Kidney (tissue), 14 donors: ENCODE data around the gene DDX6. TPM values are rescaled to one million over a fixed set of nuclear protein-coding genes. Genes with fewer than 3 reads are reported as not detected.
"Not testable (repeated sequence)": the region's sequence is repeated elsewhere in the genome, so short reads cannot be mapped to it uniquely, and the experiment has no call there.

Experiments used
- DNase-seq, 5 donors: peaks; one replicate each; pipeline ENCODE4 v3.0.0-alpha.2; 2013 to 2020
- FAIRE-seq: peaks from 2 replicates; lab custom pipeline; 2012; peaks lifted over from hg19 to GRCh38; lab: Jason Lieb, UNC
- H3K27ac ChIP-seq, 2 donors: one replicate each; pipeline ENCODE4 v1.7.0; 2013; ENCODE audit warnings: low read depth in 2 of 2, low read length in 2 of 2, inconsistent platforms in 1 of 2
- H3K27me3 ChIP-seq: one replicate; pipeline ENCODE4 v1.7.1; 2013; ENCODE audit warnings: low read length, inconsistent platforms; ENCODE audit not compliant: control insufficient read depth, insufficient read depth
- H3K36me3 ChIP-seq, 3 donors: one replicate each; pipeline versions ENCODE4 v1.7.0 to v1.7.1; 2013; ENCODE audit warnings: low read length in 3 of 3, control low read depth in 1 of 3, inconsistent platforms in 1 of 3; ENCODE audit not compliant: insufficient read depth in 3 of 3, control insufficient read depth in 2 of 3
- H3K4me1 ChIP-seq, 3 donors: one replicate each; pipeline versions ENCODE4 v1.7.0 to v1.7.1; 2013; ENCODE audit warnings: low read length in 3 of 3, inconsistent platforms in 1 of 3, low read depth in 1 of 3; ENCODE audit not compliant: control insufficient read depth in 2 of 3, insufficient read depth in 2 of 3
- H3K4me3 ChIP-seq, 3 donors: one replicate each; pipeline versions ENCODE4 v1.7.0 to v1.8.1; 2013; ENCODE audit warnings: low read length in 3 of 3, control low read depth in 1 of 3, inconsistent platforms in 1 of 3
- H3K9ac ChIP-seq, 3 donors: one replicate each; pipeline versions ENCODE4 v1.7.0 to v1.7.1; 2013; ENCODE audit warnings: low read length in 3 of 3, control low read depth in 1 of 3, inconsistent platforms in 1 of 3
- H3K9me3 ChIP-seq, 3 donors: one replicate each; pipeline versions ENCODE4 v1.7.0 to v1.7.1; 2013; ENCODE audit warnings: low read length in 3 of 3, control low read depth in 1 of 3, inconsistent platforms in 1 of 3; ENCODE audit not compliant: control insufficient read depth in 2 of 3, insufficient read depth in 1 of 3
- intact Hi-C: fragments of 100-400 bp; cut with DNase I; formaldehyde crosslinking; loops from one replicate; pipeline ENCODE4 v1.11.1; 2022
- polyA plus RNA-seq: library from polyadenylated mRNA; stranded (reverse); fragments of 350-450 nt; fragmentation: Illumina TruSeq; extraction: RNeasy Lipid Tissue Mini Kit (QIAGEN cat#74804); gene quantifications from one replicate; pipeline ENCODE4 v1.2.3, GENCODE V29; 2014; ENCODE audit warnings: low read depth, low replicate concordance; ENCODE audit not compliant: insufficient read depth
- total RNA-seq: library from RNA; stranded (reverse); fragmentation: NEBNext Ultra II Directional; extraction: Animal tissue kit (Norgen Biotek cat#: 25700); gene quantifications from one replicate; pipeline ENCODE4 v1.2.1, GENCODE V29; 2021
- TF ChIP-seq, protein P1 (sequence below): IDR thresholded peaks from 3 replicates; pipeline ENCODE4 v1.5.1; 2012; ENCODE audit warnings: mild to moderate bottlenecking, moderate library complexity, borderline replicate concordance; ENCODE audit not compliant: insufficient read depth; ENCODE audit errors: extremely low read depth
- donor health status: control.
- donor health status: control.
- donor health status: control.
- donor health status: control.
- donor health status: control.
- donor health status: DM: yes; HTN: yes; CAD: no.
- donor health status: Normal renal cell carcinoma (clear cell type).

The DDX6 gene
- total and polyA plus RNA-seq, 2 donors from 2014 or later: 22.5 to 121 TPM

DNA sequence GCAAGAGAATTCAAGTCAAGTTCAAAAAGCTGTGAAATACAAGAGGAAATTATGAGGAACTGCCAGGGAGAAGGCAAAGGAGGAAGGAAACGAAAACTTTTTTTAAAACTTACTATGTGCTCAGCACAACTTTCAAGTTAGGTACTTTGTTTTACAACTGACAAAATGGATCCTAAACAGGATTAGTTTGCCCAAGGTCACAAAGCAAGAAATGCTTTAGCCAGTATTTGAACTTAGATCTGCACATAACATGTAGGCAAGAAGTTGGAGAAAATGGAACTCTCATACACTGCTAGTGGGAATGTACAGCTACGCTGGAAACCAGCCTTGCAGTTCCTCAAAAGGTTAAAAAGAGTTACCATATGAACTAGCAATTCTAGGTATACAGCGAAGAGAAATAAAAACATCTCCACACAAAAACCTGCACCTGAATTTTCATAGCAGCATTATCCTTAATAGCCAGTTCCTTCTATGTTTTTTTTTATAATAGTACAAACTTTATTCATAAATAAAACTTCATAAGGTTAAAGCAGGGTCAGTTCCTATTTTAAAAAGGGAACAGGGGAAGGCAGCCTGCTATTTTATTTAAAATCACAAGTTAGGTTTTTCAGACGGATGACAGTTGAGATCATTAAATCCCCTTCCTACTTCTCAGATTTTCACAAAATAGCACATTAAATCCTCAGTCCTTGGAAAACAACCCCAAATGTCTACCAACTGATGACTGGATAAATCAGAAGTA lies 19.2 kb downstream of the DDX6 start:
- FAIRE-seq: no peak
- intact Hi-C loops: no loop called here
- H3K4me1 ChIP-seq: peaks cover 2 to 33% (median 17%) of the 10 kb centered on the region in 3 donors
- no peak overlapping the region for H3K4me3 ChIP-seq
- H3K27me3 ChIP-seq: no peaks in the 10 kb centered on the region
- DNase-seq: no peak
- TF ChIP-seq, protein P1, sequence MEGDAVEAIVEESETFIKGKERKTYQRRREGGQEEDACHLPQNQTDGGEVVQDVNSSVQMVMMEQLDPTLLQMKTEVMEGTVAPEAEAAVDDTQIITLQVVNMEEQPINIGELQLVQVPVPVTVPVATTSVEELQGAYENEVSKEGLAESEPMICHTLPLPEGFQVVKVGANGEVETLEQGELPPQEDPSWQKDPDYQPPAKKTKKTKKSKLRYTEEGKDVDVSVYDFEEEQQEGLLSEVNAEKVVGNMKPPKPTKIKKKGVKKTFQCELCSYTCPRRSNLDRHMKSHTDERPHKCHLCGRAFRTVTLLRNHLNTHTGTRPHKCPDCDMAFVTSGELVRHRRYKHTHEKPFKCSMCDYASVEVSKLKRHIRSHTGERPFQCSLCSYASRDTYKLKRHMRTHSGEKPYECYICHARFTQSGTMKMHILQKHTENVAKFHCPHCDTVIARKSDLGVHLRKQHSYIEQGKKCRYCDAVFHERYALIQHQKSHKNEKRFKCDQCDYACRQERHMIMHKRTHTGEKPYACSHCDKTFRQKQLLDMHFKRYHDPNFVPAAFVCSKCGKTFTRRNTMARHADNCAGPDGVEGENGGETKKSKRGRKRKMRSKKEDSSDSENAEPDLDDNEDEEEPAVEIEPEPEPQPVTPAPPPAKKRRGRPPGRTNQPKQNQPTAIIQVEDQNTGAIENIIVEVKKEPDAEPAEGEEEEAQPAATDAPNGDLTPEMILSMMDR: no peak
- H3K27ac ChIP-seq: no peak overlapping the region
- H3K9me3 ChIP-seq: no peaks in the 10 kb centered on the region
- peaks cover 0 to 20% (median 2%) of the 10 kb centered on the region in 3 donors for H3K36me3 ChIP-seq
- H3K9ac ChIP-seq: no peak overlapping the region

DNA sequence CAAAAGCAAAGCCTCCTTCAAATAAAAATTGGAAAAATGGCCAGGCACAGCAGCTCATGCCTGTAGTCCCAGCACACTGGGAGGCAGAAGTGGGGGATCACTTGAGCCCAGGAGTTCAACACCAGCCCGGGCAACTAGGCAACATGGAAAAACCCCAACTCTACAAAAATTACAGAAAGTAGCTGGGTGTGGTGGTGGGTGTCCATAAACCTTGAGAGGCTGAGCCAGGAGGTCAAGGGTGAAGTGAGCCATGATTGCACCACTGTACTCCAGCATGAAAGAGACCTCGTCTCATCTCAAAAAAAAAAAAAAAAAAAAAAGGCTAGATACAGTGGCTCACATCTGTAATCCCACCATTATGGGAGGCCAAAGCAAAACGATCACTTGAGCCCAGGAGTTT lies 22.3 kb downstream of the DDX6 start:
- Histone ChIP-seq H3K9me3 (no peaks in the 10 kb centered on the region), H3K36me3 (peaks cover 0 to 13% (median 6%) of the 10 kb centered on the region in 3 donors), H3K4me3 (no peak overlapping the region), H3K27me3 (no peaks in the 10 kb centered on the region), H3K27ac (no peak overlapping the region), H3K4me1 (peaks cover 2 to 24% (median 15%) of the 10 kb centered on the region in 3 donors), H3K9ac (no peak overlapping the region)
- intact Hi-C loops: no loop called here
- DNase-seq: no peak
- FAIRE-seq: no peak
- TF ChIP-seq, protein P1: no peak

DNA sequence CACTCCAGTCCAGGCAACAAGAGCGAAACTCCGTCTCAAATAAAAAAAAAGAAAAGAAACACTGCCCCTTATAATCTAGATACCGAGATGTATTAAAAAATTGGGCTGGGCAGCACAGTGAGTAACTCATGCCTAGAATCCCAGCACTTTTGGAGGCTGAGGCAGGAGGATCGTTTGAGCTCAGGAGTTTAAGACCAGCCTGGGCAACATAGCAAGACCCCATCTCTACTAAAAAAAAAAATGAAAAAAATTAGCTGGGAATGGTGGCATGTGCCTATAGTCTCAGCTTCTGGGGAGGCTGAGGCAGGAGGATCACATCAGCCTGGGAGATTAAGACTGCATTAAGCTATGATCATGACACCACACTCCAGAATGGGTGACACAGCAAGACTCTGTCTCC lies 24.9 kb downstream of the DDX6 start:
- Histone ChIP-seq H3K4me3 (no peak overlapping the region), H3K27me3 (no peaks in the 10 kb centered on the region), H3K9ac (no peak overlapping the region), H3K36me3 (peaks cover 0 to 20% (median 8%) of the 10 kb centered on the region in 3 donors), H3K4me1 (peaks cover 0 to 11% (median 6%) of the 10 kb centered on the region in 3 donors), H3K27ac (no peak overlapping the region), H3K9me3 (no peaks in the 10 kb centered on the region)
- TF ChIP-seq, protein P1: no peak
- no peak for DNase-seq
- FAIRE-seq: no peak
- intact Hi-C loops: no loop called here

DNA sequence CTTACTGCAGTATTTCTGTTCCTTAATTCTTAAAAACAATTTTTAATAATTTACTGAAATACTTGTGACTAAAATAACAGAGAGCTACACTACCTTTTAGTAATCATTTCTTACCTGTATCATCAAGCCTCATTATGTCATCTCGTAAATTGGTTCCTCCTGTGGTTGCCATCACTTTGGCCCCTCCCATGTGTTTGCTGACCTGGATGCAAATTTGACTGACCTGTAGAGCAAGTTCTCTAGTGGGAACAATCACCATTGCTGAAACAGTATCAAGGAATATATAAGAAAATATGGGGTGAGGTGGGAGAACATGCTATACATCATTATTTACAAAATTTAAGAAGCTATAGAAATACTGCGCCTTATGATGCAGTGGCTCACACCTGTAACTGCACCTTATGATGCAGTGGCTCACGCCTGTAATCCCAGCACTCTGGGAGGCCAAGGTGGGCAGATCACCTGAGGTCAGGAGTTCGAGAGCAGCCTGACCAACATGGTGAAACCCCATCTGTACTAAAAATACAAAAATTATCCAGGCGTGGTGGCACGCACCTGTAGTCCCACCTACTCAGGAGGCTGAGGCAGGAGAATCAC lies 25.8 kb downstream of the DDX6 start:
- not testable (repeated sequence) for FAIRE-seq
- peaks cover 0 to 24% (median 8%) of the 10 kb centered on the region in 3 donors for H3K36me3 ChIP-seq

More for the DNA sequence above, 25.8 kb downstream of the DDX6 start:
- DNase-seq, H3K27me3 ChIP-seq, H3K9ac ChIP-seq, H3K27ac ChIP-seq, intact Hi-C loops, H3K4me3 ChIP-seq, H3K4me1 ChIP-seq, H3K9me3 ChIP-seq: not testable (repeated sequence)
